Measurements from ENCODE around the gene GJD3.
A peak's percentile ranks its signal among the peaks of the same experiment; 100 is the strongest.

Gene GJD3

GRCh38 chr17:40348562-40349476, 15.7 kb downstream of the GJD3 start:
- no peak for TF ChIP-seq GATA2 (IDR thresholded peaks at IDR 0.05; ENCODE audit: low read depth, low read length)

- TF ChIP-seq GATA2 (IDR thresholded peaks at IDR 0.05; ENCODE audit: low read depth, low read length): no peak
- no peak for TF ChIP-seq GATA3 (IDR thresholded peaks at IDR 0.05; ENCODE audit: low read depth, low read length)
Observed at GRCh38 chr17:40348136-40348504, 16.4 kb downstream of the GJD3 start.

GRCh38 chr17:40347319-40348135, 17.0 kb downstream of the GJD3 start:
- TF ChIP-seq GATA2 (IDR thresholded peaks at IDR 0.05; ENCODE audit: low read depth, low read length) (peak; percentile 60), GATA3 (IDR thresholded peaks at IDR 0.05; ENCODE audit: low read depth, low read length) (no peak)

DNA sequence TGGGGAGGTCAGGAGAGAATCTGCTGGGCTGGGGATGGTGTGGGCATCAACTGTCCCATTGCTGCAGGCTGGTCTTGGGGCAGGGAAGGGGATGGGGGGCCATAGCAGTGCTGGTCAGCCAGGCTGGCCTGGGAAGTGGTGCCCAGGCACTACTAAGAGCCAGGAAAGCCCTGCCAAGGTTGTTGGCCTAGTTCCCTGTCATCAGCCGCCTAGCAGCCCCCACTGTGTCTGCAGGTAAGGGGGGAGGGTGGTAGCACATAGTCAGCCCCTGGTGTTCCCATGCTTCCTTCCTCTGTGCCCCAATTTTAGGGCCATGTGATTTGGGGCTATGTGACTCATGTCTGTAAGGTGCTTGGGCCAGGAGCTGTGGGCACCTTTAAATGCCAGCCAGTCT, 17.8 kb downstream of the GJD3 start:
- TF ChIP-seq GATA3 (IDR thresholded peaks at IDR 0.05; ENCODE audit: low read depth, low read length) (no peak), GATA2 (IDR thresholded peaks at IDR 0.05; ENCODE audit: low read depth, low read length) (no peak)

GRCh38 chr17:40345994-40346764, 18.4 kb downstream of the GJD3 start:
- no peak for TF ChIP-seq GATA2 (IDR thresholded peaks at IDR 0.05; ENCODE audit: low read depth, low read length)
- no peak for TF ChIP-seq GATA3 (IDR thresholded peaks at IDR 0.05; ENCODE audit: low read depth, low read length)

GRCh38 chr17:40345161-40345993, 19.2 kb downstream of the GJD3 start:
- TF ChIP-seq GATA2 (IDR thresholded peaks at IDR 0.05; ENCODE audit: low read depth, low read length): peak; percentile 22; the same call in 1 of the 2 replicates
- no peak for TF ChIP-seq GATA3 (IDR thresholded peaks at IDR 0.05; ENCODE audit: low read depth, low read length)

GRCh38 chr17:40344421-40345160, 19.9 kb downstream of the GJD3 start:
- TF ChIP-seq GATA3 (IDR thresholded peaks at IDR 0.05; ENCODE audit: low read depth, low read length) (no peak), GATA2 (IDR thresholded peaks at IDR 0.05; ENCODE audit: low read depth, low read length) (no peak)

DNA sequence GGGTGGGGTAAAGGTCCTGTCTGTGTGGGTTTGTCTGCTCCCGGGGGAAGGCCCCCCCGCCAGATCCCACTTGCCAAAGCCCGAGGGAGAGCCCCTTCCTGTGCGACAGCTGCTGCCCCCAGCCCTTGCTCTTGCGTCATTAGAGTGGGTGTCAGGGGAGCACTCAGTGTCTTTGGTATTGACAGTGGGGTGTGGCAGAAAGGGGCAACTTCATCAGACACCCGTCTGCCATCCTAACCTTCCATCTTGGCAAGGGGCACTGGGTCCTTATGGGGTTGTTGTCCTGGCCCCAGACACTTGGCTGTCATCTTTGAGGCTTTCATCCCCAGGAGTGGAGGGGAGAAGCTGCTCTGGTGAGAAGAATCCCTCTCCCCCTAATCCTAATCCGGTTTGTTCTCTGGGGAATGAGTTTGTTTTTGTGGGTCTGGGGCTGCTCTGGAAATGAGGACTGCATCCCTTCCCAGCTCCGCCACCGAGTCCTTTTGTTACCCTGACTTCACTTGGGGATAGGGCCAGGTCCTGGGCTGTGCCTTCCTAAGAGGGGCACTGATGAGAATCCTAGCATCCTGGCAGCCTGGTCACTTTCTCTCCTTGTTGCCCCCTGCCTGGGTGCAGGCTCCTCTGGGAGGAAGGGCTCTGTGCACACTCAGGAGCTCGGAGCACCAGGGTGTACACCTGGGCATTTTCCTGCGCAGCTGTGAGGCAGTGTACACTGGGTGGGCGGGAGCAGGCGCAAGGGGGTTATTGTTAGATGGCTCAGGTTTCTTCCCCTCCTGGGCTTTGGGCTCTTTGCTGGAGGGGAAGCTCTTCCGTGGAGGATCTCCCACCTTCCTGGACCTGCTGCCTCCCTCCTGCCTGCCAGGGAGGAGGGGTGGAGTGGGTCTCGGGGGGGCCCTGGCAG, 21.1 kb downstream of the GJD3 start:
- TF ChIP-seq GATA2 (IDR thresholded peaks at IDR 0.05; ENCODE audit: low read depth, low read length) (no peak), GATA3 (IDR thresholded peaks at IDR 0.05; ENCODE audit: low read depth, low read length) (no peak)

GRCh38 chr17:40342504-40343218, 21.9 kb downstream of the GJD3 start:
- TF ChIP-seq GATA3 (IDR thresholded peaks at IDR 0.05; ENCODE audit: low read depth, low read length): no peak
- no peak for TF ChIP-seq GATA2 (IDR thresholded peaks at IDR 0.05; ENCODE audit: low read depth, low read length)

GRCh38 chr17:40341808-40342503, 22.6 kb downstream of the GJD3 start:
- TF ChIP-seq GATA3 (IDR thresholded peaks at IDR 0.05; ENCODE audit: low read depth, low read length): no peak
- no peak for TF ChIP-seq GATA2 (IDR thresholded peaks at IDR 0.05; ENCODE audit: low read depth, low read length)
